H1 (cell line): ENCODE measurements around the gene TSR1. TPM values are rescaled to one million over a fixed set of nuclear protein-coding genes. Genes with fewer than 3 reads are reported as not detected.

Experiments used
- CTCF ChIA-PET: fragments of 300-600 bp; sonication (Branson Sonifier 250); formaldehyde crosslinking; loops from one replicate; lab custom pipeline; 2021; ENCODE audit not compliant: partially characterized antibody; lab: Charles Lee
- POLR2A ChIA-PET: fragments of 300-600 bp; sonication (Branson Sonifier 250); formaldehyde crosslinking; loops from one replicate; lab custom pipeline; 2021; ENCODE audit warnings: inconsistent platforms; ENCODE audit not compliant: partially characterized antibody; lab: Charles Lee
- DNase-seq, 2 experiments: peaks; one replicate each; pipeline versions ENCODE4 v3.0.0 to v3.0.0-alpha.2; 2010 to 2022; ENCODE audit warnings: low spot score in 2 of 2, low read depth in 1 of 2, mixed read lengths in 1 of 2
- FAIRE-seq: peaks from 2 replicates; lab custom pipeline; 2011; peaks lifted over from hg19 to GRCh38; lab: Jason Lieb, UNC
- H2AFZ ChIP-seq: 2 replicates; pipeline ENCODE4 v1.8.1; 2012; ENCODE audit warnings: low read length, inconsistent platforms
- H2AK5ac ChIP-seq: 2 replicates; pipeline ENCODE4 v1.6.1; 2013; ENCODE audit warnings: low read depth, low read length
- H2BK120ac ChIP-seq: replicated peaks from 2 replicates; pipeline ENCODE3; 2013; ENCODE audit warnings: low read depth, low read length, inconsistent platforms
- H2BK12ac ChIP-seq: 2 replicates; pipeline ENCODE4 v1.6.1; 2013; ENCODE audit warnings: low read depth, low read length
- H2BK15ac ChIP-seq: 2 replicates; pipeline ENCODE4 v1.6.1; 2013; ENCODE audit warnings: low read length
- H2BK20ac ChIP-seq: 2 replicates; pipeline ENCODE4 v1.6.1; 2013; ENCODE audit warnings: low read length
- H2BK5ac ChIP-seq: 2 replicates; pipeline ENCODE4 v1.6.1; 2013; ENCODE audit warnings: low read depth, low read length
- H3K14ac ChIP-seq: 2 replicates; pipeline ENCODE4 v1.6.1; 2013; ENCODE audit warnings: inconsistent platforms; ENCODE audit not compliant: insufficient read length
- H3K18ac ChIP-seq: 2 replicates; pipeline ENCODE4 v1.6.1; 2013; ENCODE audit warnings: low read length; ENCODE audit errors: extremely low read depth
- H3K23ac ChIP-seq: 2 replicates; pipeline ENCODE4 v1.6.1; 2013; ENCODE audit warnings: inconsistent platforms; ENCODE audit not compliant: insufficient read length
- H3K23me2 ChIP-seq: 2 replicates; pipeline ENCODE4 v1.6.1; 2013; ENCODE audit warnings: low read depth, low read length
- H3K27ac ChIP-seq: 2 replicates; pipeline ENCODE4 v1.6.1; 2011; ENCODE audit warnings: low read depth, low read length, inconsistent platforms
- H3K27me3 ChIP-seq, 4 experiments: replicated peaks in 1 of 4; 1 replicate in 1 of 4; 2 replicates in 3 of 4; pipeline versions ENCODE4 v1.6.1 to v1.8.1; 2011 to 2013; ENCODE audit warnings: low read length in 3 of 4, mild to moderate bottlenecking in 3 of 4, inconsistent platforms in 2 of 4, mixed read lengths in 2 of 4, moderate library complexity in 1 of 4; ENCODE audit not compliant: control insufficient read depth in 3 of 4, insufficient read depth in 3 of 4; ENCODE audit errors: extremely low read depth in 1 of 4
- H3K36me3 ChIP-seq, 4 experiments: 2 replicates each; pipeline versions ENCODE4 v1.6.1 to v1.8.1; 2011 to 2013; ENCODE audit warnings: mild to moderate bottlenecking in 4 of 4, low read length in 3 of 4, moderate library complexity in 2 of 4, control low read depth in 1 of 4, inconsistent platforms in 1 of 4; ENCODE audit not compliant: insufficient read depth in 4 of 4, control insufficient read depth in 2 of 4
- H3K4ac ChIP-seq: replicated peaks from 2 replicates; pipeline ENCODE3; 2013; ENCODE audit warnings: low read length, low read depth, mixed read lengths, inconsistent platforms; ENCODE audit not compliant: insufficient read length
- H3K4me1 ChIP-seq, 4 experiments: replicated peaks in 1 of 4; 1 replicate in 1 of 4; 2 replicates in 3 of 4; pipeline versions ENCODE4 v1.6.1 to v1.8.1; 2011 to 2013; ENCODE audit warnings: low read length in 3 of 4, inconsistent platforms in 2 of 4, mixed read lengths in 1 of 4; ENCODE audit not compliant: insufficient read depth in 4 of 4, control insufficient read depth in 3 of 4
- H3K4me2 ChIP-seq, 2 experiments: 2 replicates each; pipeline versions ENCODE4 v1.6.1 to v1.8.1; 2011 to 2013; ENCODE audit warnings: low read depth in 2 of 2, low read length in 2 of 2, control low read depth in 1 of 2, inconsistent platforms in 1 of 2, mild to moderate bottlenecking in 1 of 2; ENCODE audit not compliant: insufficient read depth in 1 of 2
- H3K4me3 ChIP-seq, 4 experiments: fragments of 200-600, 300-600 bp in 1 of 4; sonication (generic), shearing (Covaris generic), sonication (Bioruptor Twin) in 1 of 4; 2 replicates each; pipeline versions ENCODE4 v1.5.1 to v1.8.1; 2011 to 2016; ENCODE audit warnings: low read length in 4 of 4, low read depth in 3 of 4, control low read depth in 2 of 4, inconsistent platforms in 2 of 4, mild to moderate bottlenecking in 2 of 4, mixed read lengths in 1 of 4, moderate library complexity in 1 of 4; ENCODE audit not compliant: insufficient read depth in 2 of 4; ENCODE audit errors: extremely low read depth in 1 of 4
- H3K56ac ChIP-seq: replicated peaks from 2 replicates; pipeline ENCODE3; 2013; ENCODE audit warnings: low read depth, mild to moderate bottlenecking, mixed read lengths, low read length, inconsistent platforms; ENCODE audit not compliant: insufficient read length
- H3K79me1 ChIP-seq: 2 replicates; pipeline ENCODE4 v1.6.1; 2013; ENCODE audit warnings: low read depth, low read length, control low read depth
- H3K79me2 ChIP-seq, 2 experiments: 2 replicates each; pipeline versions ENCODE4 v1.6.1 to v1.8.1; 2012 to 2013; ENCODE audit warnings: low read length in 2 of 2, mild to moderate bottlenecking in 2 of 2, inconsistent platforms in 1 of 2; ENCODE audit not compliant: insufficient read depth in 2 of 2, control insufficient read depth in 1 of 2
- H3K9ac ChIP-seq, 4 experiments: replicated peaks in 1 of 4; 1 replicate in 1 of 4; 2 replicates in 3 of 4; pipeline versions ENCODE4 v1.6.1 to v1.8.1; 2011 to 2013; ENCODE audit warnings: low read depth in 3 of 4, low read length in 3 of 4, control low read depth in 2 of 4, mild to moderate bottlenecking in 2 of 4, moderate library complexity in 2 of 4, inconsistent platforms in 1 of 4; ENCODE audit errors: extremely low read depth in 1 of 4
- H3K9me3 ChIP-seq, 2 experiments: 2 replicates each; pipeline versions ENCODE4 v1.6.1 to v1.8.1; 2012 to 2013; ENCODE audit warnings: mild to moderate bottlenecking in 2 of 2, moderate library complexity in 2 of 2, control low read depth in 1 of 2, inconsistent platforms in 1 of 2, low read depth in 1 of 2, low read length in 1 of 2, mixed read lengths in 1 of 2; ENCODE audit not compliant: insufficient read depth in 2 of 2
- H4K20me1 ChIP-seq, 2 experiments: replicated peaks in 1 of 2; 2 replicates each; pipeline versions ENCODE3 to v1.8.1; 2011 to 2013; ENCODE audit warnings: inconsistent platforms in 2 of 2, low read length in 2 of 2, mild to moderate bottlenecking in 1 of 2; ENCODE audit not compliant: insufficient read depth in 2 of 2, control insufficient read depth in 1 of 2
- H4K5ac ChIP-seq: 2 replicates; pipeline ENCODE4 v1.6.1; 2013; ENCODE audit warnings: low read length, low read depth, mixed read lengths, inconsistent platforms; ENCODE audit not compliant: insufficient read length
- H4K8ac ChIP-seq: 2 replicates; pipeline ENCODE4 v1.8.0; 2013; ENCODE audit warnings: mild to moderate bottlenecking, moderate library complexity, low read length, inconsistent platforms; ENCODE audit not compliant: insufficient read depth; ENCODE audit errors: extremely low read depth
- H4K91ac ChIP-seq: replicated peaks from 2 replicates; pipeline ENCODE3; 2013; ENCODE audit warnings: low read length, mixed read lengths, inconsistent platforms; ENCODE audit not compliant: insufficient read length
- BRCA1 ChIP-seq: IDR thresholded peaks from 2 replicates; pipeline ENCODE4 v1.6.1; 2012; ENCODE audit warnings: low read depth, low read length, improper control_type of control experiment
- CBX8 ChIP-seq: fragments of 300-800, 300-1000 bp; sonication (generic); IDR thresholded peaks from 2 replicates; pipeline ENCODE4 v1.7.1; 2016; ENCODE audit warnings: low read depth, low read length, borderline replicate concordance
- CEBPB ChIP-seq: IDR thresholded peaks from 2 replicates; pipeline ENCODE4 v1.6.1; 2012; ENCODE audit warnings: low read depth, low read length
- CREB1 ChIP-seq: IDR thresholded peaks from 2 replicates; pipeline ENCODE4 v1.6.1; 2012; ENCODE audit warnings: inconsistent platforms
- KDM5A ChIP-seq: fragments of 200-600 bp; IDR thresholded peaks from 2 replicates; pipeline ENCODE4 v1.7.1; 2012; ENCODE audit warnings: mild to moderate bottlenecking, low read length, inconsistent platforms, mixed read lengths
- RFX5 ChIP-seq: IDR thresholded peaks from 2 replicates; pipeline ENCODE4 v1.6.1; 2011; ENCODE audit warnings: low read depth, low read length, improper control_type of control experiment, borderline replicate concordance
- SIN3A ChIP-seq, 2 experiments: IDR thresholded peaks in 1 of 2; conservative IDR thresholded peaks in 1 of 2; 2 replicates each; pipeline ENCODE4 v1.6.1; 2011 to 2012; ENCODE audit warnings: low read length in 2 of 2, improper control_type of control experiment in 1 of 2, low read depth in 1 of 2, mild to moderate bottlenecking in 1 of 2
- WGBS, 2 experiments: shearing (Covaris generic) in 1 of 2; methylation state at CpG; one replicate each; pipeline versions ENCODE4 v1.1.6 to v1.1.7; 2013 to 2015; ENCODE audit warnings: low lambda C conversion rate in 2 of 2, mixed read lengths in 2 of 2, inconsistent platforms in 1 of 2, low coverage in 1 of 2, missing lambda C conversion rate in 1 of 2; ENCODE audit not compliant: insufficient replicate concordance in 2 of 2, insufficient coverage in 1 of 2, insufficient read length in 1 of 2; ENCODE audit errors: extremely low coverage in 1 of 2, missing lambda C conversion rate in 1 of 2; 5-methylcytosine and 5-hydroxymethylcytosine counted together
- polyA plus RNA-seq, 7 experiments: library from polyadenylated mRNA; depleted of rRNA in 3 of 7; stranded (reverse) in 5 of 7; unstranded in 2 of 7; fragments of >200 nt in 5 of 7; fragments of 200-250 nt in 2 of 7; gene quantifications; 1 replicate in 5 of 7; 2 replicates in 1 of 7; 4 replicates in 1 of 7; pipeline versions ENCODE4 v1.2.1 to v1.2.3, GENCODE V29; 2011 to 2013; ENCODE audit warnings: missing spikeins in 2 of 7, mixed read lengths in 2 of 7
- total RNA-seq: library from RNA; stranded (reverse); fragmentation: NEBNext Ultra II Directional; extraction: Animal tissue kit (Norgen Biotek cat#: 25700); gene quantifications from 2 replicates; pipeline ENCODE4 v1.2.1, GENCODE V29; 2021

TSR1 gene
- total and polyA plus RNA-seq, 2 of the 8 experiments (the other 6 are each of a cell fraction or from before 2014, with no cell fraction given) = 14.5 to 69.7 TPM

DNA sequence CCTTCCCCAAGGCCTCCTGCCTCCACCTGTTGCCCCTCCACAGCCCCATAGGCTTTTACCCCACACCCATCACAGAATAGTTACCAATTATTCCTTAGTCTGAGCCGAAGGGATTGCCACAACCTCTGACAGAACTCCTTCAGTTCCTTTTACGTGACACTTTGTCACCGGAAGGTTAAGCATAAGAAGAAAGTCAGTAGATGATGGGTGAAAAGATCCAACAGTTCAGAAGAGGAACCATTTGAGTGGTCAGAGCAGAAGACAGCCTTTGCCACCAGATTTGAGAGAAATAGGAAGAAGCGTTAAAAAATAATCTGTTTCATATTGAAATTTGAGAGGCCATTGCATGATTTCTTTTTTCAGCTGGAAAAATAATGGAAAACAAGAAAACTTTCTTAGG is 31.3 kb downstream of the TSR1 start:
- H3K4ac ChIP-seq = no peak overlapping the region
- H2BK12ac ChIP-seq = no peak overlapping the region
- peaks cover 0 to 2% (median 0%) of the 10 kb centered on the region in 4 experiments; a peak in 2 of 7 replicates for H3K4me1 ChIP-seq
- FAIRE-seq (no peak), DNase-seq (no peak)
- no peak overlapping the region for H3K56ac ChIP-seq
- no peak overlapping the region for H4K91ac ChIP-seq
- no peak overlapping the region for H3K18ac ChIP-seq
- H2AFZ ChIP-seq = no peak overlapping the region
- H3K27ac ChIP-seq = no peak overlapping the region
- no peak overlapping the region for H2BK20ac ChIP-seq
- no peak overlapping the region for H2BK5ac ChIP-seq
- no peaks in the 10 kb centered on the region; the same call in 1 of the 2 replicates for H3K79me1 ChIP-seq
- 97% methylated on average over 4 of the region's 4 CpGs; no CpG with 5 or more reads in 1 of the 2 experiments for WGBS, 2 experiments
- no peak overlapping the region for H2BK15ac ChIP-seq
- peaks cover 0 to 3% of the 10 kb centered on the region in 2 experiments for H4K20me1 ChIP-seq
- H3K9me3 ChIP-seq = no peaks in the 10 kb centered on the region
- no peak overlapping the region for H3K4me2 ChIP-seq
- POLR2A ChIA-PET = interaction anchor here (1.2 kb wide), 1 partner anchor 31 kb away, joined by 5 read pairs; the partner anchor contains the start of gene TSR1
- no peak overlapping the region for H4K5ac ChIP-seq
- peaks cover 0 to 10% of the 10 kb centered on the region in 2 experiments; a peak in 3 of 4 replicates for H3K79me2 ChIP-seq
- peaks cover 0 to 9% (median 0%) of the 10 kb centered on the region in 4 experiments; a peak in 2 of 8 replicates for H3K36me3 ChIP-seq
- CTCF ChIA-PET = interaction anchor here (0.7 kb wide), 1 partner anchor 668 kb away, joined by 3 read pairs; no protein-coding TSS in a partner anchor
- no peak overlapping the region for H2BK120ac ChIP-seq
- TF ChIP-seq KDM5A (no peak), CEBPB (no peak), CBX8 (no peak), SIN3A (conservative IDR thresholded peaks at IDR 0.05 in 1 of 2, IDR thresholded peaks at IDR 0.05 in 1 of 2; ENCODE audit: low read depth in 1 of 2, low read length in 2 of 2) (no peak), RFX5 (no peak), BRCA1 (no peak), CREB1 (no peak)
- no peak overlapping the region for H3K23ac ChIP-seq
- H3K14ac ChIP-seq = no peak overlapping the region
- H3K4me3 ChIP-seq = no peak overlapping the region
- H2AK5ac ChIP-seq = no peak overlapping the region
- H3K23me2 ChIP-seq = peaks cover 3% of the 10 kb centered on the region
- H3K27me3 ChIP-seq = no peaks in the 10 kb centered on the region
- no peak overlapping the region for H4K8ac ChIP-seq
- H3K9ac ChIP-seq = no peak overlapping the region
